IMR-90 (cell line): Measurements from ENCODE around the gene CMSS1. TPM values are rescaled to one million over a fixed set of nuclear protein-coding genes. Genes with fewer than 3 reads are reported as not detected.

ENCODE experiments used
- ATAC-seq: fragments of 200-7000 bp; cut with Tn5 transposase; 2 replicates; pipeline ENCODE4 v1.9.1; 2020; ENCODE audit warnings: low read depth, mild to moderate bottlenecking, moderate library complexity
- BruUV-seq: library from RNA; stranded (reverse); fragments of 400-500 nt; replicated peaks from 2 replicates; lab custom pipeline; 2021; lab: Mats Ljungman, UMichigan
- CTCF ChIA-PET: fragments of 300-600 bp; formaldehyde crosslinking; extraction: SDS; loops from one replicate; lab custom pipeline; 2021; ENCODE audit warnings: antibody characterized with exemption; lab: Yijun Ruan, JAX
- POLR2A ChIA-PET: fragments of 300-600 bp; sonication (Branson Sonifier 250); formaldehyde crosslinking; loops from one replicate; lab custom pipeline; 2022; ENCODE audit warnings: antibody characterized with exemption; ENCODE audit not compliant: unreplicated experiment; lab: Charles Lee
- DNase-seq: peaks from one replicate; pipeline ENCODE4 v3.0.0; 2013
- H2AFZ ChIP-seq: replicated peaks from 2 replicates; pipeline ENCODE3; 2013; ENCODE audit warnings: low read length, mild to moderate bottlenecking; ENCODE audit not compliant: poor library complexity
- H2AK5ac ChIP-seq: 2 replicates; pipeline ENCODE4 v1.6.1; 2013; ENCODE audit warnings: low read depth, low read length, inconsistent platforms
- H2AK9ac ChIP-seq: replicated peaks from 2 replicates; pipeline ENCODE3; 2013; ENCODE audit warnings: mild to moderate bottlenecking, low read depth, low read length, moderate library complexity; ENCODE audit not compliant: poor library complexity
- H2BK120ac ChIP-seq: 2 replicates; pipeline ENCODE4 v1.6.1; 2013; ENCODE audit warnings: low read depth, low read length, inconsistent platforms
- H2BK15ac ChIP-seq: 3 replicates; pipeline ENCODE4 v1.6.1; 2013; ENCODE audit warnings: low read depth, low read length, inconsistent platforms
- H2BK20ac ChIP-seq: 2 replicates; pipeline ENCODE4 v1.6.1; 2013; ENCODE audit warnings: low read depth, mild to moderate bottlenecking, inconsistent platforms, low read length, moderate library complexity
- H2BK5ac ChIP-seq: 2 replicates; pipeline ENCODE4 v1.6.1; 2013; ENCODE audit warnings: mild to moderate bottlenecking, low read depth, low read length, inconsistent platforms; ENCODE audit not compliant: poor library complexity, severe bottlenecking
- H3K14ac ChIP-seq: replicated peaks from 2 replicates; pipeline ENCODE4 v1.6.1; 2013; ENCODE audit warnings: low read depth, low read length, inconsistent platforms
- H3K18ac ChIP-seq: 2 replicates; pipeline ENCODE4 v1.6.1; 2013; ENCODE audit warnings: low read depth, low read length, control low read depth
- H3K23ac ChIP-seq: 2 replicates; pipeline ENCODE4 v1.6.1; 2013; ENCODE audit warnings: low read depth, low read length, inconsistent platforms
- H3K27ac ChIP-seq: 2 replicates; pipeline ENCODE4 v1.5.1; 2013; ENCODE audit warnings: mild to moderate bottlenecking, control low read depth, low read length; ENCODE audit not compliant: insufficient read depth
- H3K27me3 ChIP-seq: 2 replicates; pipeline ENCODE4 v1.6.1; 2013; ENCODE audit warnings: low read length; ENCODE audit not compliant: control insufficient read depth, insufficient read depth
- H3K36me3 ChIP-seq: 2 replicates; pipeline ENCODE4 v1.6.1; 2013; ENCODE audit warnings: low read length, mixed read lengths; ENCODE audit not compliant: control insufficient read depth, insufficient read depth
- H3K4ac ChIP-seq: 2 replicates; pipeline ENCODE4 v1.6.1; 2013; ENCODE audit warnings: low read depth, low read length, inconsistent platforms
- H3K4me1 ChIP-seq: 2 replicates; pipeline ENCODE4 v1.6.1; 2013; ENCODE audit warnings: low read length, mixed read lengths; ENCODE audit not compliant: control insufficient read depth, insufficient read depth
- H3K4me2 ChIP-seq: 2 replicates; pipeline ENCODE4 v1.6.1; 2013; ENCODE audit warnings: low read depth, mild to moderate bottlenecking, control low read depth, low read length, moderate library complexity
- H3K4me3 ChIP-seq: 2 replicates; pipeline ENCODE4 v1.5.1; 2013; ENCODE audit warnings: low read depth, mild to moderate bottlenecking, control low read depth, low read length, moderate library complexity; ENCODE audit not compliant: insufficient read depth
- H3K56ac ChIP-seq: 2 replicates; pipeline ENCODE4 v1.6.1; 2013; ENCODE audit warnings: low read length, inconsistent platforms; ENCODE audit not compliant: insufficient read depth; ENCODE audit errors: extremely low read depth
- H3K79me1 ChIP-seq, 2 experiments: 2 replicates each; pipeline ENCODE4 v1.6.1; 2013; ENCODE audit warnings: low read length in 2 of 2, inconsistent platforms in 1 of 2, low read depth in 1 of 2
- H3K9ac ChIP-seq: 2 replicates; pipeline ENCODE4 v1.6.1; 2013; ENCODE audit warnings: low read depth, low read length, control low read depth
- H3K9me1 ChIP-seq: 2 replicates; pipeline ENCODE4 v1.6.1; 2013; ENCODE audit warnings: low read length, inconsistent platforms; ENCODE audit not compliant: insufficient read depth
- H3K9me3 ChIP-seq: 2 replicates; pipeline ENCODE4 v1.6.1; 2013; ENCODE audit warnings: low read length; ENCODE audit not compliant: control insufficient read depth, insufficient read depth
- H4K20me1 ChIP-seq: 2 replicates; pipeline ENCODE4 v1.6.1; 2013; ENCODE audit warnings: low read length, inconsistent platforms; ENCODE audit not compliant: insufficient read depth
- H4K5ac ChIP-seq: 2 replicates; pipeline ENCODE4 v1.6.1; 2013; ENCODE audit warnings: mild to moderate bottlenecking, low read depth, low read length, control low read depth
- H4K8ac ChIP-seq, 2 experiments: 2 replicates each; pipeline ENCODE4 v1.6.1; 2013; ENCODE audit warnings: low read depth in 2 of 2, low read length in 2 of 2, control low read depth in 1 of 2, inconsistent platforms in 1 of 2
- H4K91ac ChIP-seq: 2 replicates; pipeline ENCODE4 v1.6.1; 2013; ENCODE audit warnings: low read depth, low read length, inconsistent platforms; ENCODE audit not compliant: insufficient read depth
- CEBPB ChIP-seq: IDR thresholded peaks from 2 replicates; pipeline ENCODE4 v1.6.1; 2012; ENCODE audit warnings: low read depth, low read length, improper control_type of control experiment
- FOS ChIP-seq: fragments of 150-350 bp; IDR thresholded peaks from 2 replicates; pipeline ENCODE4 v1.6.1; 2016; ENCODE audit warnings: low read depth, low read length
- MXI1 ChIP-seq: IDR thresholded peaks from 2 replicates; pipeline ENCODE4 v1.6.1; 2012; ENCODE audit warnings: low read depth, mild to moderate bottlenecking, low read length, moderate library complexity, borderline replicate concordance
- POLR2A ChIP-seq: IDR thresholded peaks from 2 replicates; pipeline ENCODE4 v1.6.1; 2012; ENCODE audit warnings: mild to moderate bottlenecking, low read depth, low read length
- RFX5 ChIP-seq: IDR thresholded peaks from 2 replicates; pipeline ENCODE4 v1.8.0; 2012; ENCODE audit warnings: low read depth, mild to moderate bottlenecking, low read length, moderate library complexity
- WGBS, 2 experiments: methylation state at CpG; one replicate each; pipeline versions ENCODE4 v1.1.5 to v1.1.7; 2013; ENCODE audit warnings: missing lambda C conversion rate in 2 of 2; ENCODE audit not compliant: insufficient read length in 1 of 2; ENCODE audit errors: extremely low coverage in 2 of 2; 5-methylcytosine and 5-hydroxymethylcytosine counted together
- dilution Hi-C: fragments of 300-500 bp; cut with HindIII; formaldehyde crosslinking; loops from one replicate; pipeline ENCODE4 v1.14.3; 2018; ENCODE audit warnings: low sequenced_read_pairs; ENCODE audit not compliant: unreplicated experiment
- in situ Hi-C: fragments of 300-500 bp; cut with MboI; formaldehyde crosslinking; loops from 3 replicates; pipeline ENCODE4 v1.14.3; 2019; ENCODE audit warnings: low sequenced_read_pairs, inconsistent platforms, mixed read lengths
- intact Hi-C: fragments of 100-400 bp; cut with micrococcal nuclease; formaldehyde crosslinking; loops from 2 replicates; pipeline ENCODE4 v1.10.0; 2022
- polyA plus RNA-seq, 3 experiments: library from polyadenylated mRNA; depleted of rRNA; stranded (reverse); fragments of >200 nt; gene quantifications; 2 replicates each; pipeline ENCODE4 v1.2.3, GENCODE V29; 2012; ENCODE audit warnings: low replicate concordance in 1 of 3
- total RNA-seq: library from RNA; depleted of rRNA; stranded (reverse); fragments of >200 nt; gene quantifications from 2 replicates; pipeline ENCODE4 v1.2.3, GENCODE V29; 2012
- TF ChIP-seq, protein P1 (sequence below): fragments of 150-350 bp; IDR thresholded peaks from 2 replicates; pipeline ENCODE4 v1.6.1; 2016; ENCODE audit warnings: low read depth, mild to moderate bottlenecking, low read length, moderate library complexity, borderline replicate concordance
- TF ChIP-seq, protein P2 (sequence below): conservative IDR thresholded peaks from 2 replicates; pipeline ENCODE4 v1.5.1; 2012; ENCODE audit warnings: mild to moderate bottlenecking, low read depth, low read length, improper control_type of control experiment

The CMSS1 gene
- total and polyA plus RNA-seq, 2 of the 4 experiments (the other 2 are of a cell fraction): 12.5 to 13.6 TPM

DNA sequence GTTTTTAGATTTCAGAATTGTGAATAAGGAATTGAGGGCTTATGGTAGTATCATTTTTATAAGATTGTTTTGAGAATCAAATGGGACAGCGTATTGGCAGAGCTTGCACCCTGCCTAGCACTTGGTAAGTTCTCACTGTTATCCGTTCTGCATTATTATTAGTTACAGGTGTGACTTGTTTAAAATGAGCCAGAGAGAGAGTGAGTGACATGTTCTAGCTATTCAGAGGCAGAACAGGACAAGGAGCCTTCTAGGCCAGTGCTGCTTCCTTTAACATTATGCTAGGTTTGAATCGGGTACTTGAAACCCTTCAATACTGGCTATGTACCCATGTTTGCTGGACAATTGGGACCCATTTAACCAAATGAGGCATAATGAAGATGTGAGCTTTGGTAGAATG, 162.9 kb downstream of the CMSS1 start:
- Histone ChIP-seq H3K4me2 (no peak overlapping the region), H3K27me3 (no peaks in the 10 kb centered on the region), H3K14ac (no peak overlapping the region), H3K36me3 (no peaks in the 10 kb centered on the region), H3K4ac (no peak overlapping the region), H4K20me1 (no peaks in the 10 kb centered on the region), H2BK5ac (no peak overlapping the region), H2AK5ac (0 out of 2 replicates have a peak overlapping the region, but pooled peaks have one; percentile 26), H3K4me3 (no peak overlapping the region), H3K56ac (no peak overlapping the region), H2AFZ (no peak overlapping the region), H3K23ac (no peak overlapping the region), H3K9me3 (0 out of 2 replicates have a peak, but pooled peaks cover 2% of the 10 kb centered on the region), H2AK9ac (no peak overlapping the region), H3K79me1 (no peaks in the 10 kb centered on the region), H3K27ac (no peak overlapping the region), H4K91ac (no peak overlapping the region), H2BK120ac (no peak overlapping the region), H3K4me1 (0 out of 2 replicates have a peak, but pooled peaks cover 2% of the 10 kb centered on the region), H4K8ac (no peak overlapping the region), H2BK20ac (no peak overlapping the region), H3K18ac (no peak overlapping the region), H2BK15ac (no peak overlapping the region; the same call in 2 of the 3 replicates), H4K5ac (no peak overlapping the region), H3K9ac (no peak overlapping the region), H3K9me1 (no peaks in the 10 kb centered on the region)
- BruUV-seq: no TSS peak
- DNase-seq (no peak), ATAC-seq (no peak)
- CTCF ChIA-PET: no interaction called here
- no peak for TF ChIP-seq FOS
- no peak for TF ChIP-seq RFX5
- TF ChIP-seq, protein P1, sequence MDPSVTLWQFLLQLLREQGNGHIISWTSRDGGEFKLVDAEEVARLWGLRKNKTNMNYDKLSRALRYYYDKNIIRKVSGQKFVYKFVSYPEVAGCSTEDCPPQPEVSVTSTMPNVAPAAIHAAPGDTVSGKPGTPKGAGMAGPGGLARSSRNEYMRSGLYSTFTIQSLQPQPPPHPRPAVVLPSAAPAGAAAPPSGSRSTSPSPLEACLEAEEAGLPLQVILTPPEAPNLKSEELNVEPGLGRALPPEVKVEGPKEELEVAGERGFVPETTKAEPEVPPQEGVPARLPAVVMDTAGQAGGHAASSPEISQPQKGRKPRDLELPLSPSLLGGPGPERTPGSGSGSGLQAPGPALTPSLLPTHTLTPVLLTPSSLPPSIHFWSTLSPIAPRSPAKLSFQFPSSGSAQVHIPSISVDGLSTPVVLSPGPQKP: no peak
- TF ChIP-seq POLR2A: no peak
- no peak for TF ChIP-seq MXI1
- no peak for TF ChIP-seq CEBPB
- TF ChIP-seq, protein P2, sequence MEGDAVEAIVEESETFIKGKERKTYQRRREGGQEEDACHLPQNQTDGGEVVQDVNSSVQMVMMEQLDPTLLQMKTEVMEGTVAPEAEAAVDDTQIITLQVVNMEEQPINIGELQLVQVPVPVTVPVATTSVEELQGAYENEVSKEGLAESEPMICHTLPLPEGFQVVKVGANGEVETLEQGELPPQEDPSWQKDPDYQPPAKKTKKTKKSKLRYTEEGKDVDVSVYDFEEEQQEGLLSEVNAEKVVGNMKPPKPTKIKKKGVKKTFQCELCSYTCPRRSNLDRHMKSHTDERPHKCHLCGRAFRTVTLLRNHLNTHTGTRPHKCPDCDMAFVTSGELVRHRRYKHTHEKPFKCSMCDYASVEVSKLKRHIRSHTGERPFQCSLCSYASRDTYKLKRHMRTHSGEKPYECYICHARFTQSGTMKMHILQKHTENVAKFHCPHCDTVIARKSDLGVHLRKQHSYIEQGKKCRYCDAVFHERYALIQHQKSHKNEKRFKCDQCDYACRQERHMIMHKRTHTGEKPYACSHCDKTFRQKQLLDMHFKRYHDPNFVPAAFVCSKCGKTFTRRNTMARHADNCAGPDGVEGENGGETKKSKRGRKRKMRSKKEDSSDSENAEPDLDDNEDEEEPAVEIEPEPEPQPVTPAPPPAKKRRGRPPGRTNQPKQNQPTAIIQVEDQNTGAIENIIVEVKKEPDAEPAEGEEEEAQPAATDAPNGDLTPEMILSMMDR: no peak
- WGBS, 2 experiments: 83% methylated on average over 1 of the region's 3 CpGs; no CpG with 5 or more reads in 1 of the 2 experiments
- in situ Hi-C loops: no loop called here
- POLR2A ChIA-PET: no interaction called here
- dilution Hi-C loops: no loop called here
- intact Hi-C loops: no loop called here
